Thyroid gland (tissue), 4 donors: ENCODE results near the gene BLVRA. TPM values are rescaled to one million over a fixed set of nuclear protein-coding genes. Genes with fewer than 3 reads are reported as not detected.
"Not testable (repeated sequence)": the region's sequence is repeated elsewhere in the genome, so short reads cannot be mapped to it uniquely, and the experiment has no call there.

Experiments used
- DNase-seq, 2 donors: peaks; one replicate each; pipeline ENCODE4 v3.0.0-alpha.2; 2019
- H3K27ac ChIP-seq, 3 donors: fragments of 200-600 bp; sonication (generic); 1 replicate in 2 of 3; 2 replicates in 1 of 3; pipeline ENCODE4 v1.5.1; 2016 to 2019; ENCODE audit warnings: mild to moderate bottlenecking in 1 of 3, moderate library complexity in 1 of 3
- H3K27me3 ChIP-seq: fragments of 200-600 bp; sonication (generic); one replicate; pipeline ENCODE4 v1.5.1; 2019
- H3K36me3 ChIP-seq, 2 donors: fragments of 200-600 bp; sonication (generic); one replicate each; pipeline ENCODE4 v1.5.1; 2016 to 2019
- H3K4me1 ChIP-seq, 2 donors: fragments of 200-600 bp; sonication (generic); one replicate each; pipeline ENCODE4 v1.5.1; 2017 to 2019
- H3K4me3 ChIP-seq, 3 donors: fragments of 200-600 bp; sonication (generic); replicated peaks in 1 of 3; 1 replicate in 2 of 3; 2 replicates in 1 of 3; pipeline ENCODE4 v1.5.1; 2016; ENCODE audit warnings: mild to moderate bottlenecking in 1 of 3
- H3K9me3 ChIP-seq: fragments of 200-600 bp; sonication (generic); one replicate; pipeline ENCODE4 v1.5.1; 2017
- CTCF ChIP-seq, 6 experiments: fragments of 200-600 bp in 3 of 6; fragments of 450-650 bp in 3 of 6; sonication (generic) in 3 of 6; IDR thresholded peaks; one replicate each; pipeline ENCODE4 v1.5.1; 2016 to 2019; ENCODE audit warnings: antibody characterized with exemption in 6 of 6, mild to moderate bottlenecking in 2 of 6, inconsistent platforms in 1 of 6, moderate library complexity in 1 of 6
- POLR2A ChIP-seq, 2 donors: fragments of 450-650 bp; IDR thresholded peaks; one replicate each; pipeline ENCODE4 v1.6.1; 2017; ENCODE audit warnings: antibody characterized with exemption in 2 of 2, mild to moderate bottlenecking in 2 of 2, moderate library complexity in 1 of 2
- WGBS, 2 donors: methylation state at CpG; one replicate each; pipeline ENCODE4 v1.1.5; 2017; 5-methylcytosine and 5-hydroxymethylcytosine counted together
- intact Hi-C: fragments of 100-400 bp; cut with DNase I; formaldehyde crosslinking; loops from one replicate; pipeline ENCODE4 v1.15.1; 2023
- total RNA-seq, 4 donors: library from RNA; depleted of rRNA; stranded (reverse); fragments of >200 nt; gene quantifications; one replicate each; pipeline ENCODE4 v1.2.3, GENCODE V29; 2016

BLVRA gene
- total RNA-seq, 4 donors from 2014 or later = 28.5 to 44.5 (median 36.7) TPM

GRCh38 chr7:43825391-43825808 is 66.9 kb downstream of the BLVRA start:
- WGBS, 2 donors = 72 to 78% methylated on average over 5 of the region's 5 CpGs
- Histone ChIP-seq H3K4me3 (no peak overlapping the region), H3K27ac (no peak overlapping the region), H3K36me3 (no peaks in the 10 kb centered on the region), H3K9me3 (no peaks in the 10 kb centered on the region), H3K27me3 (no peaks in the 10 kb centered on the region), H3K4me1 (no peaks in the 10 kb centered on the region)
- no peak for TF ChIP-seq POLR2A (IDR thresholded peaks at IDR 0.05)
- TF ChIP-seq CTCF (IDR thresholded peaks at IDR 0.05) = no peak
- intact Hi-C loops = no loop called here
- no peak for DNase-seq

- H3K27ac ChIP-seq, H3K36me3 ChIP-seq, DNase-seq, H3K4me1 ChIP-seq, H3K27me3 ChIP-seq, H3K9me3 ChIP-seq, H3K4me3 ChIP-seq: not testable (repeated sequence)
- intact Hi-C loops = loop anchor here (10.0 kb wide), 1 partner anchor 96 kb away; no protein-coding TSS in a partner anchor
Observed at GRCh38 chr7:43830917-43831316, 72.4 kb downstream of the BLVRA start.

GRCh38 chr7:43834463-43835251 is 76.2 kb downstream of the BLVRA start:
- H3K9me3 ChIP-seq = no peaks in the 10 kb centered on the region
- no peak overlapping the region for H3K27ac ChIP-seq
- H3K27me3 ChIP-seq = no peaks in the 10 kb centered on the region
- 74 to 79% methylated on average over 8 of the region's 8 CpGs for WGBS, 2 donors
- DNase-seq = no peak
- H3K36me3 ChIP-seq = no peaks in the 10 kb centered on the region
- intact Hi-C loops = loop anchor here (5.0 to 10.0 kb wide), 2 partner anchors 100 to 252 kb away; partner anchors contain the start of gene STK17A
- no peak overlapping the region for H3K4me3 ChIP-seq
- TF ChIP-seq POLR2A (IDR thresholded peaks at IDR 0.05) (no peak), CTCF (IDR thresholded peaks at IDR 0.05) (no peak)
- H3K4me1 ChIP-seq = no peaks in the 10 kb centered on the region

GRCh38 chr7:43838201-43838658 is 79.8 kb downstream of the BLVRA start:
- Histone ChIP-seq H3K27me3 (no peaks in the 10 kb centered on the region), H3K4me1 (no peaks in the 10 kb centered on the region), H3K27ac (no peak overlapping the region), H3K9me3 (no peaks in the 10 kb centered on the region), H3K36me3 (no peaks in the 10 kb centered on the region), H3K4me3 (no peak overlapping the region)
- TF ChIP-seq POLR2A (IDR thresholded peaks at IDR 0.05) = no peak
- TF ChIP-seq CTCF (IDR thresholded peaks at IDR 0.05) = no peak
- DNase-seq = no peak
- intact Hi-C loops = loop anchor here (5.0 to 10.0 kb wide), 2 partner anchors 103 to 256 kb away; partner anchors contain the start of gene STK17A
- WGBS, 2 donors = 85 to 92% methylated on average over 9 of the region's 9 CpGs

- WGBS, 2 donors = 89 to 90% methylated on average over 4 of the region's 4 CpGs
- H3K27ac ChIP-seq = no peak overlapping the region
- TF ChIP-seq POLR2A (IDR thresholded peaks at IDR 0.05) = no peak
- no peak for TF ChIP-seq CTCF (IDR thresholded peaks at IDR 0.05)
- H3K4me1 ChIP-seq = no peaks in the 10 kb centered on the region
- H3K27me3 ChIP-seq = no peaks in the 10 kb centered on the region
- DNase-seq = no peak
- H3K9me3 ChIP-seq = no peaks in the 10 kb centered on the region
- H3K4me3 ChIP-seq = no peak overlapping the region
- H3K36me3 ChIP-seq = no peaks in the 10 kb centered on the region
- intact Hi-C loops = no loop called here
Observed at GRCh38 chr7:43843296-43843695, 84.8 kb downstream of the BLVRA start.
